Right lobe of liver (tissue), 6 donors: ENCODE results near the gene ZC3H11A. TPM values are rescaled to one million over a fixed set of nuclear protein-coding genes. Genes with fewer than 3 reads are reported as not detected.

Experiments used
- ATAC-seq, 4 donors: fragments of 200-7000 bp; cut with Tn5 transposase; one replicate each; pipeline ENCODE4 v1.9.1; 2020; ENCODE audit warnings: mild to moderate bottlenecking in 4 of 4, moderate library complexity in 4 of 4
- DNase-seq, 3 donors: peaks; one replicate each; pipeline ENCODE4 v3.0.0-alpha.2; 2020
- H3K27ac ChIP-seq, 3 donors: fragments of 200-600 bp; one replicate each; pipeline ENCODE4 v1.8.0; 2022
- H3K27me3 ChIP-seq, 2 donors: fragments of 200-600 bp; one replicate each; pipeline ENCODE4 v1.8.0; 2022
- H3K36me3 ChIP-seq, 4 donors: fragments of 200-600 bp; sonication (generic) in 1 of 4; one replicate each; pipeline versions ENCODE4 v1.5.1 to v1.8.0; 2017 to 2022; ENCODE audit warnings: control low read depth in 1 of 4
- H3K4me1 ChIP-seq, 4 donors: fragments of 200-600 bp; sonication (generic) in 1 of 4; one replicate each; pipeline versions ENCODE4 v1.5.1 to v1.8.0; 2017 to 2022; ENCODE audit warnings: control low read depth in 1 of 4
- H3K4me3 ChIP-seq, 3 donors: fragments of 200-600 bp; one replicate each; pipeline ENCODE4 v1.8.0; 2022
- H3K9me3 ChIP-seq, 4 donors: fragments of 200-600 bp; sonication (generic) in 1 of 4; one replicate each; pipeline versions ENCODE4 v1.5.1 to v1.8.0; 2017 to 2022; ENCODE audit warnings: control low read depth in 1 of 4
- CTCF ChIP-seq, 4 donors: fragments of 200-600 bp in 3 of 4; fragments of 450-650 bp in 1 of 4; IDR thresholded peaks; one replicate each; pipeline versions ENCODE4 v1.5.1 to v1.8.0; 2016 to 2022; ENCODE audit warnings: antibody characterized with exemption in 4 of 4, mild to moderate bottlenecking in 2 of 4
- POLR2A ChIP-seq: fragments of 450-650 bp; IDR thresholded peaks from one replicate; pipeline ENCODE4 v1.6.1; 2017; ENCODE audit warnings: antibody characterized with exemption, mild to moderate bottlenecking
- WGBS: methylation state at CpG from one replicate; pipeline ENCODE4 v1.1.6; 2018; ENCODE audit warnings: low coverage, low lambda C conversion rate; ENCODE audit not compliant: insufficient coverage; ENCODE audit errors: missing lambda C conversion rate; 5-methylcytosine and 5-hydroxymethylcytosine counted together
- intact Hi-C, 2 donors: fragments of 100-400 bp; cut with DNase I; formaldehyde crosslinking; loops; one replicate each; pipeline versions ENCODE4 v1.11.2 to v1.14.1; 2022
- total RNA-seq, 6 experiments: library from RNA; depleted of rRNA in 2 of 6; stranded (reverse); fragments of >200 nt in 2 of 6; fragmentation: NEBNext Ultra II Directional in 3 of 6; extraction: Animal tissue kit (Norgen Biotek cat#: 25700) in 3 of 6; gene quantifications; one replicate each; pipeline versions ENCODE4 v1.1.0 to v1.2.4, GENCODE V29; 2016 to 2023
- donor health status: DM: no; HTN: yes; CAD: no.
- donor health status: DM: no; HTN: no; CAD: no.
- donor health status: DM: no; HTN: no; CAD: no.
- donor health status: DM: no; HTN: yes; CAD: no.
- donor health status: DM: no; HTN: yes; CAD: no.

The ZC3H11A gene
- total RNA-seq, 6 experiments from 2014 or later, result 22.8 to 47.7 (median 31.8) TPM

- intact Hi-C loops, result no loop called here
- Histone ChIP-seq H3K27ac (no peak overlapping the region), H3K4me1 (peaks cover 0 to 3% (median 0%) of the 10 kb centered on the region in 4 donors), H3K9me3 (no peaks in the 10 kb centered on the region), H3K27me3 (no peaks in the 10 kb centered on the region), H3K36me3 (peaks cover 5 to 11% (median 6%) of the 10 kb centered on the region in 4 donors), H3K4me3 (no peak overlapping the region)
- no peak for DNase-seq
- TF ChIP-seq CTCF (IDR thresholded peaks at IDR 0.05), result no peak
- TF ChIP-seq POLR2A, result no peak
- no peak for ATAC-seq
- 98% methylated on average over 6 of the region's 7 CpGs for WGBS
These were observed 10.3 kb downstream of the ZC3H11A start for GRCh38 chr1:203805689-203806088.

- WGBS, result 79% methylated on average over 2 of the region's 2 CpGs
- TF ChIP-seq CTCF (IDR thresholded peaks at IDR 0.05) (no peak), POLR2A (no peak)
- intact Hi-C loops, result no loop called here
- peaks cover 5 to 11% (median 6%) of the 10 kb centered on the region in 4 donors for H3K36me3 ChIP-seq
- no peak for ATAC-seq
- H3K4me1 ChIP-seq, result peaks cover 0 to 11% (median 0%) of the 10 kb centered on the region in 4 donors
- no peaks in the 10 kb centered on the region for H3K27me3 ChIP-seq
- no peak overlapping the region for H3K27ac ChIP-seq
- H3K4me3 ChIP-seq, result no peak overlapping the region
- H3K9me3 ChIP-seq, result no peaks in the 10 kb centered on the region
- DNase-seq, result no peak
These were observed 11.8 kb downstream of the ZC3H11A start for GRCh38 chr1:203807196-203807595.

- TF ChIP-seq CTCF (IDR thresholded peaks at IDR 0.05), result no peak
- Histone ChIP-seq H3K4me3 (no peak overlapping the region), H3K9me3 (no peaks in the 10 kb centered on the region), H3K4me1 (peaks cover 0 to 11% (median 0%) of the 10 kb centered on the region in 4 donors), H3K27ac (no peak overlapping the region), H3K27me3 (no peaks in the 10 kb centered on the region), H3K36me3 (peaks cover 6 to 40% (median 29%) of the 10 kb centered on the region in 4 donors)
- no peak for DNase-seq
- intact Hi-C loops, result no loop called here
- no peak for ATAC-seq
- WGBS, result 100% methylated on average over 2 of the region's 2 CpGs
These were observed 18.3 kb downstream of the ZC3H11A start for GRCh38 chr1:203813581-203814341.

- DNase-seq (no peak), ATAC-seq (no peak)
- Histone ChIP-seq H3K4me1 (no peaks in the 10 kb centered on the region), H3K9me3 (no peaks in the 10 kb centered on the region), H3K27ac (no peak overlapping the region), H3K36me3 (peaks cover 6 to 82% (median 57%) of the 10 kb centered on the region in 4 donors), H3K4me3 (no peak overlapping the region), H3K27me3 (no peaks in the 10 kb centered on the region)
- intact Hi-C loops, result no loop called here
- 92% methylated on average over 6 of the region's 6 CpGs for WGBS
- no peak for TF ChIP-seq POLR2A
- no peak for TF ChIP-seq CTCF (IDR thresholded peaks at IDR 0.05)
These were observed 23.0 kb downstream of the ZC3H11A start for GRCh38 chr1:203818399-203818798.
